Measurements from ENCODE around the gene PIEZO1. TPM values are rescaled to one million over a fixed set of nuclear protein-coding genes. Genes with fewer than 3 reads are reported as not detected.
"Not testable (repeated sequence)": the region's sequence is repeated elsewhere in the genome, so short reads cannot be mapped to it uniquely, and the experiment has no call there.

PIEZO1 gene
- total RNA-seq, 2 donors from 2014 or later = 156 to 202 TPM

DNA sequence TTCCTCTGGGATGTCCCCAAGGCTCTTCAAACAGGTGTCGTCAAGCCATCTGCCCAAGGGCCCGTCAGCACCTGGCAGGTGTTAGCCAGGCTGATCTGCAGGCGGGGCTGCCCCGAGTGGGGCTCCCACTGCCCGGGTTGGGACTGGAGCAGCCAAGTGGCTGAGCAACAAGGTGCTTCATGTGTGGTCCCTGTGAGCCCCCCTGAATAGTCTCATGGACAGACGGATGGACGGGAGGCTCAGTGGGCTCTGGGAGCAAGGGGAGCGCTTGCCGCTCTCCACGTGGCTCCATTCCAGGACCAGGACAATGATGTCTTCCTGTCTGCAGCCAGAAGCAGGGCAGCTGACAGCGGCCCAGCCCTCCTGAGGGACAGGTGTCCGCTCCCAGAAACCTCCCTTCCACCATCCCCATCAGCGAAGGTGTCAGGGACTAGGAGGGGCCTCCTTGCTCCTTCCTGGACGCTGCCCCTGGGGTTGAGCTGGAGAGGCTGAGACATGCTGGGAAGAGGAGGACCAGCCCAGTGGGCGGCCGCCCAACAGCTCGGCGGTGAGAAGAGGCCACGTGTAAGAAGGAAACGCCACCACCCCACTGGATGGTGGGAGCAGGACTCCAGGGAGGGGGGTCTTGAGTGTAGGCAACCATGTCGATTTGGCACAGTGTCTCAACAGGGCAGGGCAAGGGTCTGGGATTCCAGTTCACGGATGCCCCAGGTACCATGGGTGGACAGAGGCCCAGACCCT lies 108.3 kb downstream of the PIEZO1 start:
- H3K36me3 ChIP-seq = no peaks in the 10 kb centered on the region
- H3K9me3 ChIP-seq = no peaks in the 10 kb centered on the region
- H3K4me1 ChIP-seq (replicated peaks) = no peaks in the 10 kb centered on the region
- no peak overlapping the region for H3K27ac ChIP-seq
- intact Hi-C loops (cut with DNase I) = no loop called here
- no peaks in the 10 kb centered on the region for H3K27me3 ChIP-seq (replicated peaks; ENCODE audit: insufficient read depth)
- TF ChIP-seq POLR2A (IDR thresholded peaks at IDR 0.05) = no peak
- no peak for TF ChIP-seq CTCF (IDR thresholded peaks at IDR 0.05)
- TF ChIP-seq POLR2AphosphoS5 (IDR thresholded peaks at IDR 0.05) = no peak
- no peak overlapping the region for H3K4me3 ChIP-seq
- no peak for DNase-seq (ENCODE audit: low spot score)
- 82% methylated on average over 22 of the region's 22 CpGs for WGBS

- no peaks in the 10 kb centered on the region for H3K9me3 ChIP-seq
- H3K4me1 ChIP-seq (replicated peaks) = no peaks in the 10 kb centered on the region
- DNase-seq (ENCODE audit: low spot score) = no peak
- H3K27ac ChIP-seq = no peak overlapping the region
- no peak overlapping the region for H3K4me3 ChIP-seq
- no peaks in the 10 kb centered on the region for H3K36me3 ChIP-seq
- no peak for TF ChIP-seq POLR2AphosphoS5 (IDR thresholded peaks at IDR 0.05)
- TF ChIP-seq CTCF (IDR thresholded peaks at IDR 0.05) = no peak
- TF ChIP-seq POLR2A (IDR thresholded peaks at IDR 0.05) = no peak
- WGBS = 92% methylated on average over 19 of the region's 19 CpGs
- intact Hi-C loops (cut with DNase I) = no loop called here
- H3K27me3 ChIP-seq (replicated peaks; ENCODE audit: insufficient read depth) = no peaks in the 10 kb centered on the region
Observed at GRCh38 chr16:88673716-88674379, 111.2 kb downstream of the PIEZO1 start.

GRCh38 chr16:88672776-88673175 lies 112.2 kb downstream of the PIEZO1 start:
- no peak overlapping the region for H3K27ac ChIP-seq
- DNase-seq (ENCODE audit: low spot score) = no peak
- H3K36me3 ChIP-seq = no peaks in the 10 kb centered on the region
- no peaks in the 10 kb centered on the region for H3K9me3 ChIP-seq
- H3K27me3 ChIP-seq (replicated peaks; ENCODE audit: insufficient read depth) = no peaks in the 10 kb centered on the region
- H3K4me3 ChIP-seq = no peak overlapping the region
- no peak for TF ChIP-seq POLR2A (IDR thresholded peaks at IDR 0.05)
- no peak for TF ChIP-seq CTCF (IDR thresholded peaks at IDR 0.05)
- TF ChIP-seq POLR2AphosphoS5 (IDR thresholded peaks at IDR 0.05) = no peak
- 62% methylated on average over 11 of the region's 11 CpGs for WGBS
- intact Hi-C loops (cut with DNase I) = no loop called here
- no peaks in the 10 kb centered on the region for H3K4me1 ChIP-seq (replicated peaks)

- H3K36me3 ChIP-seq = no peaks in the 10 kb centered on the region
- no peaks in the 10 kb centered on the region for H3K9me3 ChIP-seq
- H3K27me3 ChIP-seq (replicated peaks; ENCODE audit: insufficient read depth) = no peaks in the 10 kb centered on the region
- intact Hi-C loops (cut with DNase I) = no loop called here
- H3K27ac ChIP-seq = no peak overlapping the region
- no peaks in the 10 kb centered on the region for H3K4me1 ChIP-seq (replicated peaks)
- TF ChIP-seq CTCF (IDR thresholded peaks at IDR 0.05) = no peak
- no peak for TF ChIP-seq POLR2AphosphoS5 (IDR thresholded peaks at IDR 0.05)
- TF ChIP-seq POLR2A (IDR thresholded peaks at IDR 0.05) = no peak
- no peak overlapping the region for H3K4me3 ChIP-seq
- WGBS = 88% methylated on average over 23 of the region's 23 CpGs
- DNase-seq (ENCODE audit: low spot score) = no peak
Observed at GRCh38 chr16:88671806-88672205, 113.2 kb downstream of the PIEZO1 start.

- Histone ChIP-seq H3K27ac (no peak overlapping the region), H3K9me3 (no peaks in the 10 kb centered on the region), H3K36me3 (no peaks in the 10 kb centered on the region), H3K27me3 (replicated peaks; ENCODE audit: insufficient read depth) (no peaks in the 10 kb centered on the region), H3K4me1 (replicated peaks) (no peaks in the 10 kb centered on the region), H3K4me3 (no peak overlapping the region)
- WGBS = 85% methylated on average over 10 of the region's 10 CpGs
- DNase-seq (ENCODE audit: low spot score) = no peak
- no peak for TF ChIP-seq POLR2AphosphoS5 (IDR thresholded peaks at IDR 0.05)
- TF ChIP-seq POLR2A (IDR thresholded peaks at IDR 0.05) = no peak
- no peak for TF ChIP-seq CTCF (IDR thresholded peaks at IDR 0.05)
- intact Hi-C loops (cut with DNase I) = no loop called here
Observed at GRCh38 chr16:88669980-88670379, 115.0 kb downstream of the PIEZO1 start.

- H3K4me1 ChIP-seq (replicated peaks); H3K36me3 ChIP-seq; intact Hi-C loops (cut with DNase I); H3K4me3 ChIP-seq; H3K9me3 ChIP-seq; H3K27me3 ChIP-seq (replicated peaks; ENCODE audit: insufficient read depth); H3K27ac ChIP-seq; DNase-seq (ENCODE audit: low spot score): not testable (repeated sequence)
- 93% methylated on average over 8 of the region's 8 CpGs for WGBS
Observed at GRCh38 chr16:88669493-88669892, 115.5 kb downstream of the PIEZO1 start.
